ENCODE data around the gene FRY.

- TF ChIP-seq CTCF (conservative IDR thresholded peaks at IDR 0.05; ENCODE audit: low read depth, low read length) (no peak), EZH2 (IDR thresholded peaks at IDR 0.05; ENCODE audit: low read length, unreplicated experiment) (no peak), EZH2phosphoT487 (IDR thresholded peaks at IDR 0.05; ENCODE audit: borderline replicate concordance, low read length) (no peak)
Observed at GRCh38 chr13:32316501-32316900, 284.9 kb downstream of the FRY start.

All from PC-3 (cell line).